NOMO-1 (cell line): Measurements from ENCODE around the gene INSYN1.

ENCODE experiments used
- DNase-seq, 2 experiments: peaks; one replicate each; lab custom pipeline; 2025; ENCODE audit not compliant: unreplicated experiment in 2 of 2; lab: John Stamatoyannopoulos, UW

Gene INSYN1

DNA sequence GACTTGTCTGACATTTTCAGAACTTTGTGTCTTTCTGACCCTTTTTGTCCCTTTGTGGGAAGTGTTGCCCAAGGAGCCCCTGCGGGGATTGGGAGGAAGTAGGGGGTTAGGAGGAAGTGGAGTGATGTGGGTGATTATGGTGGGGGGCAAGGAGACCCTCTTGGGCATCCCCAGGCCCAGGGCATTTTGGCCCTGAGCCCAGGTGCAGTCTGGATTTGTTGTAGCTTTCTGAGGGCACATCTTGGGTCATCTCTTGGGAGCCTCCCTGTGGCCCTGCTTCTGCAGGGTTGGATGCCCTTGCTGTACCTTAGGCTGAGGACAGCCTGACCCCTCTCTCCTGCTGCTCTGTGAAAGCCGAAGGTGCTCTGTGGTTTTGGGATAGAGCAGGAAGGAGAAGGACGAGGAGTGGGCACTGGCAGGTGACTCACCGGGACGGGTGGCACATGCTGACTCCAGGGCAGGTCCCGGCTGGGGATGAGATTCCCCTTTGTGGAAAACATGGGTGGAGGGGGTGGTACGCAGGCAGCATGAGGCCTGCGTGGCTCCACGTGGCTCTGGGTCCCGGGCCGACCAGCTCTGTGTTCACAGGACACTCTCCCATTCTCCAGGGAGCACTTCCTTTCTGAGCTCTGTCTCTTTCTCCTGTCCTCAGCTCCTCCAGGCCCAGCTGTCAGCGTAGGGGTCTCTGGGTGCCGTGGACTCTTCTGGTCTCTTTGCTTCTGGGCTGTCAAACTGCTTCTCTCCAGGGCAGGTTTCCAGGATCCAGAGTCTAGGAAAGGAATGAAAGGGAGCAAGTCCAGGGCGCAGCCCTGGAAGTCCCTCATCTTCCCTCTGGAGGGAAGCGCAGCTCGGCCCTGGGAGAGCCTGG is 57.1 kb downstream of the INSYN1 start:
- DNase-seq: no peak

DNA sequence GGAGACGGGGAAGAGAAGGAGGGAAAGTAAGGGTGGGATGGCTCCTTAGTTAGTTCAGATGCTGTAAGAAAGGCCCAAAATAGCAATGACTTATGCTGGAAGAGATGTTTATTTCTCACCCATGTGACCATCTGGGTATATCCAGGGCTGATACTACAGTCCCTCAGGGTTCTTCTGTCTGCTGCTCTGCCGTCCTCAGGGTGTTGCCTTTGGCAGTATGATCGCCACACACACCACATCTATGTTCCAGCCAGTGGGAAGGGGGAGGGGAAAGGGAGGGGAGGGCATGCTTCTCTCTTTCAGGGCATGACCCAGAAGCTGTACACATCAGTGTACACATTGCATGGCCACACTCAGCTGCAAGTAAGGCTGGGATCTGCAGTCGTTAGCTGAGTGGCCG is 58.7 kb downstream of the INSYN1 start:
- DNase-seq: no peak

DNA sequence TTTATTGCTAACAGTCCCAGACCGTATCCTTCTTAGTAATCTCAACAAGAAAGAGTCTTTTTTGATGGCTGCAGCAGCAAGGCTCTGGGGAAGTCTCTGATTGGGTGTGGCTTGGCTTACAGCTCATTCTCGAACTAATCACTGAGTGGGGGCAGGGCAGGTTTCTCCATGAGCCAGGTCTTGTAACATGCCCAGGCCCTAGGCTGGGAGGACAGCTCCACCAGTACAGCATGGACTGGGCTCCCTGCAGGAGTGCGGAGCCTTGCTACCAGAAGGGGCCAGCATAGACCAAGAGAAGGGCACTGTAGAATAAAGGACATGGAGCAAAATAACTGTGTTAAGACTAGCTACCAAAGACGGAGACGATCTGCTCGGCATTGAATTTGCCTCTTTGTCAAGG is 61.8 kb downstream of the INSYN1 start:
- DNase-seq: peak in 1 of 2 experiments; percentile 39

DNA sequence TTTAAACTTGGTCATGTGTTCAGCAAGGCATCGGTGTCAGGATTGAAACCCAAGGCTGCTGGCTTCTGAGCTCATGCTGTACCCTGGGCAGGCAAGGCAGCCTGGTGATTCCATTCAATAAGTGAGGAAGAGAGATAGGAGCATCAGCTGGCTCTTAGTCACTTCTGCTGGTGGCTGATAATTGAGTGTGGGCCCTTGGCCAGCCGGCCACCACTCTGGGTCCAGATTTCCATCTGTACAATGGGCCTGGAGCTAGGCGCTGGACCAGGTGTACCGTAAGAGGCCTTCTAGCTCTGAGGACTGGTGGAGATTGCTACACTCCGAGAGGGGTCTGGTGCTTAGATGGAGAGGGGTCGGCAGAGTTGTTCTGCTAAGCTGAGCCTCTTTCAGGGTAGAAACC is 64.7 kb downstream of the INSYN1 start:
- DNase-seq: no peak

DNA sequence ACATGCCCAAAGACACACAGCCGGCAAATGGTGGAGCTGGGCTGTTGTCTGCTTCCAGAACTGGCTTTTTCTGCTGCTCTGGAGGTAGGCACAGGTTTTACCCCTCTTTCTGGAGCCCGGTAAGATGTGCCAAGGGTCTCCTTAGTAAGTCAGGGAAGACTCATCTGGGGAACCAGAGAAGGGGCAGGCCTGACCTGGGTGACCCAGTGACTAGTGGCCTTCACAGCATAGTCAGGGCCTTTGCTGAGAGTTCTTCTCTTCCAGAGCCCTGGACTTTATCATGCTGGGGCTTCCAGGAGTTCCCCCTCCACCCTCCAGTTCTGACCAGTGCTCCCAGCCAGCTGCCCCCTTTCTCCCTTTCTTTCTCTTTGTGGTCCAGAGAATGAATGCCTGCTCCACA is 65.8 kb downstream of the INSYN1 start:
- DNase-seq: no peak

DNA sequence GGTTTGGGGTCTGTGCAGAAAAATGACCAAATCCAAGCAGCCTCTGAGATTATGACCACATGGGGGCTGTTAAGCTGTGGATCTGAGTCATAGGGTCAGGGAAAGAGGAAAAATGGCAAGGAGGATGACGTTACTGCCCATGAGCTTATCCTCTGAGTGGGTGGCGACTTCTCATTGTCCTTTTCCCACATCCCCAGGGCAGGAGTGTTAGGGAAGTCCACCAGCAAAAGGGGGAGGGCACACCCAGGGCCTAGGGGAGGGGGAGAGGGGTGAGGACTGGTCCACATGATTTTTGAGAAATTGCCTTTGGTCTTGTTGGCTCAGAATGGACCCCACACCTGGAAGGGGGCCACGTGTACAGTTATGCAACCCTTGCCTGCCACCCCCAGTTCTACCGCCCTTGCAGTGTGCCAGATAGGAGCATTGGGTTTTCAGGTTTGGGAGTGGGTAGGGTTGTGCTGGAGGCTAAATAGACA is 66.3 kb downstream of the INSYN1 start:
- no peak for DNase-seq

DNA sequence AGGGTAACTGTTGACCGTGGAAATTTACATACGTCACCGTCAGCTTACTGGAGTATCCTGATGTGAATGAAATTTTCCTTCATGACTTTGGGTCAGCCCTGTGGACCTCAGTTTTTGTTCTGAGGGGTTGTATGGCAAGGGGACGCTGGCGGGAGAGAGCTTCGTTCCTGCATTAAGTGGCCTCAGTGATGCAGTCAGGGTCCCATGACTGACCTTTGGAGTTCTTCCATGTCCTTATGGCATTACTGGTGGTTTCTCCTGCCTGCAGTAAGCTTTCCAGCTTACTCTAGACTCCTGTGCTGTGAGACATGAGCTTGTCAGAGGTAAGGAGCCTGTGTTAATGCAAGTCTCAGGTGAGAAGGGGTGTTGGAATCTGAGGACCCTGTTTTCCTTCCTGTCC is 67.2 kb downstream of the INSYN1 start:
- no peak for DNase-seq
